Muscle of back (tissue), 11 donors: Measurements from ENCODE around the gene GAMT. TPM values are rescaled to one million over a fixed set of nuclear protein-coding genes. Genes with fewer than 3 reads are reported as not detected.

ENCODE experiments used
- DNase-seq, 3 donors: peaks; one replicate each; pipeline versions ENCODE4 v3.0.0 to v3.0.0-alpha.2; 2013
- polyA plus RNA-seq, 10 donors: library from polyadenylated mRNA; unstranded; fragments of 120-200 nt; gene quantifications; one replicate each; pipeline ENCODE4 v1.2.1, GENCODE V29; 2013; ENCODE audit not compliant: insufficient read length in 10 of 10

The GAMT gene
- polyA plus RNA-seq, 10 donors = 133 to 200 (median 160) TPM

DNA sequence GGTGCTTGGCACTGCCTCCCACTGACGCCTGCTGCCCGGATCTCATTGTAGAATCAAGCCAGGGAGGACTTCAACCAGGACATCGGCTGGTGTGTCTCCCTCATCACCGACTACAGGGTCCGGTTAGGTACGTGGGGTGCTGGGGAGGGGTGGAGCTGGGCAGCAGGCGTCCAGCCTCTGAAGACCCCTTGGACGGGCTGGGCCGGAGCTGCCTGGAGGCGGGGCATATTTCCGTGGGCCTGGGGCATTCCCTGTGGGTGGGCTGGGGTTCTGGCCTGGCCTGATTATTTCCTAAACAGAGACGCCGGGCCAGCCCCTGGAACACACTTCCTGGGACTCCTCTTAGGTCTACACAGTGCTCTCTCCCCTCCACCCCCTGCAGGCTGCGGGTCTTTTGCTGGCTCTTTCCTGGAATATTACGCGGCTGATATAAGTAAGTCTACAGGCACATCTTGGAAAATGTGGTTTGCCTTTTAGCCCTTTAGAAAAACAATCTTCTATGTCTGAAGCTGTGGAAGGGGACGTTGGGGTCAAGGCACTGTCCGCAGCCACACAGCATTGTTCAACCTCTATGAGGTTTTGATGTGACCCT is 32.0 kb downstream of the GAMT start:
- no peak for DNase-seq

- DNase-seq = no peak
Observed at GRCh38 chr19:1366899-1367870, 34.2 kb downstream of the GAMT start.

DNA sequence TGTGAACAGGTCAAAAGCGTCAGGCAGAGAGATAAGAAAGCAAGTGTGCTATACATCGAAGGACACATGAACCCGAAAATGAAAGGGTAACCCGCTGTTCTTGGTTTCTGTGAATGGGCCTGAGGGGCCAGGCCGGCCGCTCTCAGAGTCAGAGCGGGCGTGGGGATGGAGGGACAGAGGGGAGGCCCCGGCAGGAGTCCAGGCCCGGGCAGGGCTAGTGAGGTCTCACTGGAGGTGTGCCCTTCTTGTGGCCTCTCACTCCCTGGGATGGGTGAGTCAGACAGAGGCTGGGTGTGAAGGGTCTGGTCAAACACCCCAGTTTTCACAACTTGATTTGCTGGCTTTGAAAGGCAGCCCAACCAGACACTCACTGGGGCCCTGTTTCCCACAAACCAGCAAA is 35.0 kb downstream of the GAMT start:
- DNase-seq = no peak

GRCh38 chr19:1365319-1366269 is 35.7 kb downstream of the GAMT start:
- no peak for DNase-seq

DNA sequence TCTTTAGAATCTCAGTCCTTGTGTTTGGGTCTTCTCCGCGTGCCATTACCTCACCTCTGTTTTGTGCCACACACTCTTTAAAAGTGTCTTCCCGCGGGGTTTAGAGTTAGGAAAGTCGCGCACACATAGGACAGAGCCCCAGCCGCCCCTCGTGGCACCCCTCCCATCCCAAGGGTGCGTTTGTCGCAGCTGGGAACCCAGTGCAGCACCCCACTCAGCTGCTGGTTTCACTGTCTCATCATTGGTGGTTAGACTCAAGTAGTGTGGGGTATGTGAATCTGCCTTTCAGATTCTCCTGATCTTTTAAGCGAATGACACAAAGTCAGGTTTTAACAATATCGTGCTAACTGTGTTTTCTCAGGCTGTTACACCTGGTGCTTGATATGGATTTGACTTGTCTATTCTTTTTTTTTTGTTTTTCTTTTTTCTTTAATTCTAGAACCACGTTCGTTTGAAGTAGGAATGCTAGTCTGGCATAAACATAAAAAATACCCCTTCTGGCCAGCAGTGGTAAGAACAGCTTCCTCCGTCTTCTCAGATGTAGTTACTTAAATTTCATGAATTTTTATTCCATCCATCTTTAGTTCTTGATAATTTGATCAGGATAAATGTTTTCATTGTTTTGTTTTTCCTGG is 37.2 kb downstream of the GAMT start:
- DNase-seq = no peak

GRCh38 chr19:1363599-1363998 is 37.7 kb downstream of the GAMT start:
- DNase-seq = no peak

DNA sequence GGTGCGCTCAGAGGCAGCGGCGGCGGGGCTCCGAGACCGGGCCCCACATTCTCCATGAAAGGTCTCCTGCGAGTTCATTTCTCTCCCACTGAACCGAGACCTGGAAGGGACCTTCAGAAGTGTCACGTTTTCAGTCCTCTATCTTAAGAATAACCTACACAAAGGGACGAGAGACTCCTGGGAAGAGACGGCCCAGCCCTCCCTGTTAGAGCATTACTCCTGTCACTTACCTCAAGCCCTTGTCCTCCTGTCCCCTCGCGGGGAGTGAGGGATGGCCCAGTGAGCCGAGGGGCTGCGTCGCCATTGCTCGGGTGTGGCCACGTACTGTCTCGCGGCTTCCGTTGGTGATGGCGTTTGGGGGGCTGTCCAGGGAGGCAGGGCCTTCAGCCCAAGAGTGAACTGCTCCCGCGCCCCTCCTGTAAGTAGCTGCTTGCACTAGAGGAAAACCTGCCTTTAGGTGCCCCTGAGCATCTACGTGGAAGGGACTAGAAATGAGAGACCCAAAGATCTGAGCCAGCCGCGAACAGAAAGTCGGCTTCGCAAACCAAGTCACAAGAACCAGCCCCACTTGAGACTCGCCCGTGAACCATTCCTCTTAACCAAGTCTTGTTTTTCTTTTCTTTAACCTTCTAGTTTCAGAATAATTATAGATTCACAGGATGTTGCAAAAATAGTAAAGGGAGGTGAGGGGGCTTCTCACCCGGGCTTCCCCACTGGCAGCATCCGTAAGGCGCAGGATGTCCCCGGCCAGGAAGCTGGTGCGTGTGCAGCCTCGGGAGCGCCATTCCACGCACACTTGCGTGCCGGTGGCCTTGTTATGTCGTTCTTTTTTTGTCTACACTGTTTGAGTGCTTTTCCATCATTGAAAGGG is 38.7 kb downstream of the GAMT start:
- DNase-seq = no peak

DNA sequence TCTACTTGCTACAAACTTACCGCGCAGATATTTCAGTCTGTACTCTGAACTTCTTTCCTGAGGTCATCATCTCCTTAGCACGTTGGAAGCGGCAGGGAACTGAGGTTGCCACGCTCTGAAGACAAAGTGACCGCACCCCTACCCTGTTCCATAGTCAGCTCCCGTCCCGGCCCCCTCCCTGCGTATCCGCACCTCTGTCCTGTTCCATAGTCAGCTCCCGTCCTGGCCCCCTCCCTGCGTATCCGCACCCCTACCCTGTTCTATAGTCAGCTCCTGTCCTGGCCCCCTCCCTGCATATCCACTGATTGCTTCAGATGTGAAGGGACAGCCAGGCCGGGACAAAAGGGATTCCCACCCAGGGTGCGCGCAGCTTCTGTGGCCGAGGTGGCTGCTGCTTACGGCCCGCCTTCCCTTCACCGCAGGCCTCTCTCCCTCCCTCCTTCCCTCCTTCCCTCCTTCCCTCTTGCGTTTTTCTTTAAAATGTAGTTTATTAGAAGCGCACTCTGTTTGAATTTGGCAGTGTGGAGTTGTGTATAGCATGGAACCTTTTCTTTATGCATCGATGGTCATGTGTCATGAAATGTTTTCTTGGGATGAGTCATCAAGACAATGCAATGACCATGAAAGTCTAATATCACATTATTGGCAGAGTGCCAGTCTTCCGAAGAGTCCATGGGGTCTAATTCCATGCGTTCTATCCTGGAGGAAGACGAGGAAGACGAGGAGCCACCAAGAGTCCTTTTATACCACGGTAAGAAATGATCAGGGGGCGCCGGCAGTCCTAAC is 39.5 kb downstream of the GAMT start:
- DNase-seq = peak in 1 of 3 donors; percentile 65

- DNase-seq = peak; percentile 74 to 92 (median 75)
Observed at GRCh38 chr19:1360818-1361461, 40.4 kb downstream of the GAMT start.

DNA sequence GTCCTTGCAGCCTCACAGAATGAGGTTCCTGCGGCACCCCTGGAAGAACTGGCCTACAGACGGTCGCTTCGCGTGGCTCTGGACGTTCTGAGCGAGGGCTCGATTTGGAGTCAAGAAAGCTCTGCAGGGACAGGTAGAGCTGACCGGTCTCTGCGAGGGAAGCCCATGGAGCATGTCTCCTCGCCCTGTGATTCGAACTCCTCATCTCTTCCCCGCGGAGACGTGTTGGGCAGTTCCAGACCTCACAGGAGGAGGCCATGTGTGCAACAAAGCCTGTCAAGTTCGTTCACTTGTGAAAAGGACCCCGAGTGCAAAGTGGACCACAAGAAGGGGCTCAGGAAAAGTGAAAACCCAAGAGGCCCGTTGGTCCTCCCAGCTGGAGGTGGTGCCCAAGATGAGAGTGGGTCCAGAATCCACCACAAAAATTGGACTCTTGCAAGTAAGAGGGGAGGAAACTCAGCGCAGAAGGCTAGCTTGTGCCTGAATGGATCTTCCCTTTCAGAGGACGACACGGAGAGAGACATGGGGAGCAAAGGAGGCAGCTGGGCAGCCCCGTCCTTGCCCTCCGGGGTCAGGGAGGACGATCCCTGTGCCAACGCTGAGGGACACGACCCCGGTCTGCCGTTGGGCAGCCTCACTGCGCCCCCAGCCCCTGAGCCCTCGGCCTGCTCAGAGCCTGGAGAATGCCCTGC is 41.1 kb downstream of the GAMT start:
- DNase-seq = no peak

GRCh38 chr19:1357531-1358109 is 43.7 kb downstream of the GAMT start:
- DNase-seq = no peak

DNA sequence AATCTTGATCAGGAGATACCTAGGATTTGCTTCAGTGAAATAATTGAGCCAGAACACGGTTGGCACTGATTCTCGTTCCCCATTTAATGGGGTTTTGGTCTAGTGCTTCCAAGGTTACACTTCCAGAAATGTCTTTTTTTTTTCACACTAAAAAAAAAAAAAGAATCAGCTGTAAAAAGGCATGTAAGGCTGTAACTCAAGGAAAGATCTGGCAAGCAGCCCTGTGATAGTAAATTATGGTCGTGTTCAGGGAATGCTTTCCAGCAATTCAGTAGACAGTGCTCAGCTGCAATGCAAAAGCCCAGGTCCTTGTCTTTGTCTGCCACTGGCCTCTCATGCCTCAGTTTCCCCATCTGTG is 44.9 kb downstream of the GAMT start:
- DNase-seq = peak in 1 of 3 donors; percentile 33

DNA sequence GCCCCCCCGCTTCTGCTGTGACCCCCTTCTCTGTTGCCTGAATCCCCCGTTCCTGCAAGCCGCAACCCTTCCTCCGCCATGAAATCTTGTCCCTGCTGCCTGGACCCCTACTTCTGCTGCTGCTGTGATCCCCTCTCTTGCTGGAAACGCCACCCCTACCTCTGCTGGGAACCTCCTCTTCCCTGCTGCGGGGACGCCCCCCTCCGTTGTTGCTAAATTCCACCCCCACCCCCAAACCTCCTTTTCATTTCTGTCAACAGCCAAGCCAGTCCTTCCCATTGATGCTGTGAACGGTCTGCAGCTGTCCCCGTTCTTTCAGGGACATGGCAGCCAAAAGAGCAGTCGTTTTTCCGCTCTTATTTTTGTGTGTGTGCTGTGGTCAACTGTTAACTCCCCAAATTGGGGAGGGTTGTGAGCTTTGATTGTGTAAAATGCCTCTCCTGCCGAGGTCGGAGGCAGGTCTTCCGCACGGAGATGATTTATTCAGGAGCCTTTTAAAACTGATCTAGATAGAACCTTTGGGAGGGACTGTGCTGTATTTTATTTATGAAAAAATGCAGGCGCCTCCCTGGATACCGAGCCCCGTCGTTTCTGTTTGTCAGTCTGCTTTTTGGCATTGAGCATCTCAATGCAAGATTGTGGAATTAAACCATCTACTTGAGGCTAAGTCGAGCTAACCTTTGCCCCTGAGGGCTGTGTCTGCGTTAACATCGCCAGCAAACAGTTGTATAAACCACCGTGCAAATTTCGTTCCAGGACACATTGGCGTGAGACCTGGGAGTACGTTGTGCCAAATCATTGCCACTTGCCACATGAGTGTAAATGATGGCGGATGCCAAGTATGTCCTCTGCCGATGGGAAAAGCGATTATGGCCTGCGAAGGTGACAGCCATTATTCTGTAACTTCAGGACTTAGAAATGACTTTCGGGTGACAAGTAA is 45.5 kb downstream of the GAMT start:
- peak; percentile 39 to 81 (median 57) for DNase-seq

DNA sequence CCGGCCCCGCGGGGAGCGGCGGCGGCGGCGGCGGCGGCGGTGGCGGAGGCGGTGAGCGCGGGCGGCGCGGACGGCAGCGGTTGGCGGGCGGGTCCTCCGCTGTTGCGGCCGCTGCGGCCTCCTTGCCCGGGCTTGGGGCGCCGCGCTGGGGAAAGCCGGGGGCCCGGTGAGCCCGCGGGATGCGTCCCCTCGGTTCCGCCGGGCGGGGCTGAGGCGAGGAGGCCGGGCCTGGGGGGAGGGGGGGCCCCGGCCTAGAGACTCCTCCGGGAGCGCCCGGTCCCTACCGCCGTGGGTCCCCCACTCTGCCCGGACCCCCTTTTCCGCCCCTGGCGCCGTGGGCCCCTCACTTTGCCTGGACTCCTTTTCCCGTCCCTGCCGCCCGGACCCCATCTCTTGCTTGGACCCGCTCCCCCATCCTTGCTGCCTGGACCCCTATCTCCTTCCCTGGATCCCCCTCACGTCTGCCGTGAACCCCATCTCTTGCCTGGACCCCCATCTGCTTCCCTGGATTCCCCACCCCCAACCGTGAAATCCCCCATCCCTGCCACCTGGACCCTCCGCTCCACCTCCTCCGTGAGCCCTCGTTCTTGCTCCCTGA is 46.3 kb downstream of the GAMT start:
- no peak for DNase-seq

GRCh38 chr19:1353144-1353543 is 48.2 kb downstream of the GAMT start:
- no peak for DNase-seq

GRCh38 chr19:1351381-1351851 is 49.9 kb downstream of the GAMT start:
- DNase-seq = no peak
